ENCODE results near the gene LARP6. TPM values are rescaled to one million over a fixed set of nuclear protein-coding genes. Genes with fewer than 3 reads are reported as not detected.

Gene LARP6
- polyA plus RNA-seq, 2 of the 4 experiments (the other 2 are of a cell fraction), result 57.2 to 158 TPM

DNA sequence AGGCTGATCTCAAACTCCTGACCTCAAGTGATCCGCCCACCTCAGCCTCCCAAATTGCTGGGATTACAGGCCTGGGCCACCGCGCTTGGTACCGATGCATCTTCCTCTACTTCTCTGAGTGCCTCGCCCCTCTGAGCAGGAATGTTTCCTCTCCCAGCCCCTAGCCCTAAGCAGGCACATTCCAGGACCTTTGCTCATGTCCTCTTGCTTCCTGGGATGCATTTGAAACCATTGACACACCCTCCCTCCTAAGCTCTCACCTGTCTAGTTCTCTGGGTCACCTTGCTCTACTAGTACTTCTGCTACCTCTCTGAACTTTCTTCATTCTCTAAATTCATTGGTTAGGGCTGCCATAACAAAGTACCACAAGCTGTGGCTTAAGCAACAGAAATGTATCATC, 72.7 kb downstream of the LARP6 start:
- peak in 1 of 2 experiments; percentile 48 for DNase-seq (ENCODE audit: low read depth in 1 of 2, low spot score in 1 of 2)
- WGBS (ENCODE audit: missing lambda C conversion rate), result 72% methylated on average over 5 of the region's 5 CpGs
- Histone ChIP-seq H3K4me1 (peaks cover 70% of the 10 kb centered on the region), H3K27ac (peak overlapping the region; percentile 31 to 65; a peak in 5 of 6 replicates), H3K4me3 (no peak overlapping the region), H3K4me2 (peak overlapping the region; percentile 9; the same call in 2 of the 3 replicates), H3K9me3 (no peaks in the 10 kb centered on the region)
- peak in 1 of 2 experiments; percentile 21; a peak in 3 of 6 replicates for ATAC-seq
- CTCF ChIA-PET, result interaction anchor here (0.8 to 3.2 kb wide), 5 partner anchors 11 to 59 kb away, joined by 3 to 19 read pairs (median 4); no protein-coding TSS in a partner anchor
- FAIRE-seq, result no peak
- POLR2A ChIA-PET, result no interaction called here
- TF ChIP-seq ZC3H11A (IDR thresholded peaks at IDR 0.05) (no peak), HES2 (IDR thresholded peaks at IDR 0.05) (no peak), CEBPB (IDR thresholded peaks at IDR 0.05) (no peak), EHF (CRISPR knock-in tag; IDR thresholded peaks at IDR 0.05) (no peak), CHD4 (IDR thresholded peaks at IDR 0.05; ENCODE audit: borderline replicate concordance) (no peak), RNF2 (IDR thresholded peaks at IDR 0.05; ENCODE audit: borderline replicate concordance, low read depth) (no peak), TP53 (CRISPR knock-in tag; IDR thresholded peaks at IDR 0.05) (no peak), POLR2AphosphoS2 (conservative IDR thresholded peaks at IDR 0.05; ENCODE audit: low read length) (no peak), POLR2A (IDR thresholded peaks at IDR 0.05; ENCODE audit: low read length) (no peak)
- TF ChIP-seq, protein P1, sequence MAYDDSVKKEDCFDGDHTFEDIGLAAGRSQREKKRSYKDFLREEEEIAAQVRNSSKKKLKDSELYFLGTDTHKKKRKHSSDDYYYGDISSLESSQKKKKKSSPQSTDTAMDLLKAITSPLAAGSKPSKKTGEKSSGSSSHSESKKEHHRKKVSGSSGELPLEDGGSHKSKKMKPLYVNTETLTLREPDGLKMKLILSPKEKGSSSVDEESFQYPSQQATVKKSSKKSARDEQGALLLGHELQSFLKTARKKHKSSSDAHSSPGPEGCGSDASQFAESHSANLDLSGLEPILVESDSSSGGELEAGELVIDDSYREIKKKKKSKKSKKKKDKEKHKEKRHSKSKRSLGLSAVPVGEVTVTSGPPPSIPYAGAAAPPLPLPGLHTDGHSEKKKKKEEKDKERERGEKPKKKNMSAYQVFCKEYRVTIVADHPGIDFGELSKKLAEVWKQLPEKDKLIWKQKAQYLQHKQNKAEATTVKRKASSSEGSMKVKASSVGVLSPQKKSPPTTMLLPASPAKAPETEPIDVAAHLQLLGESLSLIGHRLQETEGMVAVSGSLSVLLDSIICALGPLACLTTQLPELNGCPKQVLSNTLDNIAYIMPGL (CRISPR knock-in tag; IDR thresholded peaks at IDR 0.05; ENCODE audit: borderline replicate concordance), result no peak
- TF ChIP-seq, protein P2, sequence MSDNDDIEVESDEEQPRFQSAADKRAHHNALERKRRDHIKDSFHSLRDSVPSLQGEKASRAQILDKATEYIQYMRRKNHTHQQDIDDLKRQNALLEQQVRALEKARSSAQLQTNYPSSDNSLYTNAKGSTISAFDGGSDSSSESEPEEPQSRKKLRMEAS (IDR thresholded peaks at IDR 0.05), result no peak; the same call in 1 of the 2 replicates

Other genes starting within 250 kb of the LARP6 start
- gene UACA, start 90.6 kb downstream of the LARP6 start, polyA plus RNA-seq (2011; rRNA removed), result 80.4 and 81.1 TPM in 2 replicates
- gene UACA, start 90.6 kb downstream of the LARP6 start, polyA plus RNA-seq (2017; fragmentation: RNase III; extraction: RNeasy Plus Mini Kit Qiagen cat#74134 plus additional on column Dnase treatment), result 31.9 to 39.4 TPM (median 33.5 TPM) in 3 replicates
- gene THAP10, start 38.3 kb upstream of the LARP6 start, polyA plus RNA-seq (2011; rRNA removed), result 7.7 and 9.4 TPM in 2 replicates
- 5.4 to 6.8 TPM (median 6.1 TPM) in 3 replicates for gene THAP10, start 38.3 kb upstream of the LARP6 start, polyA plus RNA-seq (2017; fragmentation: RNase III; extraction: RNeasy Plus Mini Kit Qiagen cat#74134 plus additional on column Dnase treatment)
- 12.2 and 14.3 TPM in 2 replicates for gene LRRC49, start 38.7 kb upstream of the LARP6 start, polyA plus RNA-seq (2011; rRNA removed)
- gene LRRC49, start 38.7 kb upstream of the LARP6 start, polyA plus RNA-seq (2017; fragmentation: RNase III; extraction: RNeasy Plus Mini Kit Qiagen cat#74134 plus additional on column Dnase treatment), result 10.0 to 11.4 TPM (median 11.1 TPM) in 3 replicates